ENCODE results near the gene PTPN18.
A peak's percentile ranks its signal among the peaks of the same experiment; 100 is the strongest.

PTPN18 gene

GRCh38 chr2:130363479-130363878 lies 7.6 kb downstream of the PTPN18 start:
- DNase-seq (ENCODE audit: low read depth in 3 of 3, low spot score in 1 of 3): no peak

GRCh38 chr2:130365075-130365474 lies 9.2 kb downstream of the PTPN18 start:
- DNase-seq (ENCODE audit: low read depth in 3 of 3, low spot score in 1 of 3): no peak

GRCh38 chr2:130365963-130366362 lies 10.1 kb downstream of the PTPN18 start:
- DNase-seq (ENCODE audit: low read depth in 3 of 3, low spot score in 1 of 3): no peak

- DNase-seq (ENCODE audit: low read depth in 3 of 3, low spot score in 1 of 3): no peak
These were observed 10.9 kb downstream of the PTPN18 start for GRCh38 chr2:130366720-130367119.

- no peak for DNase-seq (ENCODE audit: low read depth in 3 of 3, low spot score in 1 of 3)
These were observed 12.9 kb downstream of the PTPN18 start for GRCh38 chr2:130368786-130369185.

- DNase-seq (ENCODE audit: low read depth in 3 of 3, low spot score in 1 of 3): no peak
These were observed 13.6 kb downstream of the PTPN18 start for GRCh38 chr2:130369311-130369964.

GRCh38 chr2:130369965-130370341 lies 14.1 kb downstream of the PTPN18 start:
- no peak for DNase-seq (ENCODE audit: low read depth in 3 of 3, low spot score in 1 of 3)

GRCh38 chr2:130370490-130370889 lies 14.6 kb downstream of the PTPN18 start:
- DNase-seq (ENCODE audit: low read depth in 3 of 3, low spot score in 1 of 3): no peak

- no peak for DNase-seq (ENCODE audit: low read depth in 3 of 3, low spot score in 1 of 3)
These were observed 15.8 kb downstream of the PTPN18 start for GRCh38 chr2:130371723-130372054.

- peak in 2 of 3 donors; percentile 40 to 53 for DNase-seq (ENCODE audit: low read depth in 3 of 3, low spot score in 1 of 3)
These were observed 16.4 kb downstream of the PTPN18 start for GRCh38 chr2:130372055-130372832.

- no peak for DNase-seq (ENCODE audit: low read depth in 3 of 3, low spot score in 1 of 3)
These were observed 17.3 kb downstream of the PTPN18 start for GRCh38 chr2:130372833-130373807.

GRCh38 chr2:130373808-130374365 lies 18.0 kb downstream of the PTPN18 start:
- no peak for DNase-seq (ENCODE audit: low read depth in 3 of 3, low spot score in 1 of 3)

- DNase-seq (ENCODE audit: low read depth in 3 of 3, low spot score in 1 of 3): no peak
These were observed 18.9 kb downstream of the PTPN18 start for GRCh38 chr2:130374587-130375290.

- no peak for DNase-seq (ENCODE audit: low read depth in 3 of 3, low spot score in 1 of 3)
These were observed 19.7 kb downstream of the PTPN18 start for GRCh38 chr2:130375291-130376266.

- no peak for DNase-seq (ENCODE audit: low read depth in 3 of 3, low spot score in 1 of 3)
These were observed 20.8 kb downstream of the PTPN18 start for GRCh38 chr2:130376433-130377293.

GRCh38 chr2:130377491-130377890 lies 21.6 kb downstream of the PTPN18 start:
- DNase-seq (ENCODE audit: low read depth in 3 of 3, low spot score in 1 of 3): no peak

- DNase-seq (ENCODE audit: low read depth in 3 of 3, low spot score in 1 of 3): no peak
These were observed 22.5 kb downstream of the PTPN18 start for GRCh38 chr2:130378206-130378897.

GRCh38 chr2:130378898-130379214 lies 23.0 kb downstream of the PTPN18 start:
- DNase-seq (ENCODE audit: low read depth in 3 of 3, low spot score in 1 of 3): no peak
